Measurements from ENCODE around the gene SLN.

Gene SLN

GRCh38 chr11:107683061-107683460 is 28.8 kb downstream of the SLN start:
- no peak for DNase-seq (ENCODE audit: low read depth)

- DNase-seq (ENCODE audit: low read depth) = no peak
Observed at GRCh38 chr11:107682572-107682971, 29.3 kb downstream of the SLN start.

GRCh38 chr11:107682171-107682570 is 29.7 kb downstream of the SLN start:
- no peak for DNase-seq (ENCODE audit: low read depth)

GRCh38 chr11:107679255-107680024 is 32.4 kb downstream of the SLN start:
- no peak for DNase-seq (ENCODE audit: low read depth)

- DNase-seq (ENCODE audit: low read depth) = no peak
Observed at GRCh38 chr11:107678632-107678971, 33.3 kb downstream of the SLN start.

- no peak for DNase-seq (ENCODE audit: low read depth)
Observed at GRCh38 chr11:107677924-107678631, 33.8 kb downstream of the SLN start.

- no peak for DNase-seq (ENCODE audit: low read depth)
Observed at GRCh38 chr11:107676336-107677057, 35.4 kb downstream of the SLN start.

GRCh38 chr11:107675902-107676301 is 36.0 kb downstream of the SLN start:
- no peak for DNase-seq (ENCODE audit: low read depth)

GRCh38 chr11:107669893-107670601 is 41.8 kb downstream of the SLN start:
- DNase-seq (ENCODE audit: low read depth) = no peak

GRCh38 chr11:107669191-107669740 is 42.6 kb downstream of the SLN start:
- DNase-seq (ENCODE audit: low read depth) = no peak

GRCh38 chr11:107666911-107667613 is 44.8 kb downstream of the SLN start:
- DNase-seq (ENCODE audit: low read depth) = no peak

GRCh38 chr11:107665018-107665417 is 46.8 kb downstream of the SLN start:
- no peak for DNase-seq (ENCODE audit: low read depth)

GRCh38 chr11:107661656-107662055 is 50.2 kb downstream of the SLN start:
- DNase-seq (ENCODE audit: low read depth) = no peak

GRCh38 chr11:107660066-107660465 is 51.8 kb downstream of the SLN start:
- DNase-seq (ENCODE audit: low read depth) = no peak

- no peak for DNase-seq (ENCODE audit: low read depth)
Observed at GRCh38 chr11:107659310-107659709, 52.5 kb downstream of the SLN start.
